Kidney capillary endothelial cell (primary cell): ENCODE results near the gene STAT1.
"Not testable (repeated sequence)": the region's sequence is repeated elsewhere in the genome, so short reads cannot be mapped to it uniquely, and the experiment has no call there.

Experiments used
- DNase-seq: peaks from one replicate; pipeline ENCODE4 v3.0.0-alpha.2; 2018; ENCODE audit warnings: low spot score

STAT1 gene

GRCh38 chr2:191006997-191007783 lies 6.8 kb downstream of the STAT1 start:
- DNase-seq: no peak

- DNase-seq: no peak
These were observed 7.7 kb downstream of the STAT1 start for GRCh38 chr2:191006297-191006696.

- no peak for DNase-seq
These were observed 10.3 kb downstream of the STAT1 start for GRCh38 chr2:191003405-191004309.

- DNase-seq: no peak
These were observed 12.3 kb downstream of the STAT1 start for GRCh38 chr2:191001624-191002023.

GRCh38 chr2:191001032-191001431 lies 12.9 kb downstream of the STAT1 start:
- no peak for DNase-seq

GRCh38 chr2:190999949-191000665 lies 13.9 kb downstream of the STAT1 start:
- DNase-seq: no peak

- no peak for DNase-seq
These were observed 14.9 kb downstream of the STAT1 start for GRCh38 chr2:190999058-190999457.

GRCh38 chr2:190997526-190998113 lies 16.4 kb downstream of the STAT1 start:
- DNase-seq: no peak

- DNase-seq: no peak
These were observed 17.0 kb downstream of the STAT1 start for GRCh38 chr2:190996947-190997346.

- peak; percentile 26 for DNase-seq
These were observed 17.5 kb downstream of the STAT1 start for GRCh38 chr2:190996338-190996946.

GRCh38 chr2:190995315-190995714 lies 18.7 kb downstream of the STAT1 start:
- DNase-seq: not testable (repeated sequence)

GRCh38 chr2:190994148-190994547 lies 19.8 kb downstream of the STAT1 start:
- no peak for DNase-seq

- DNase-seq: no peak
These were observed 20.7 kb downstream of the STAT1 start for GRCh38 chr2:190993292-190993643.

- DNase-seq: no peak
These were observed 23.8 kb downstream of the STAT1 start for GRCh38 chr2:190990132-190990531.

GRCh38 chr2:190988910-190989309 lies 25.1 kb downstream of the STAT1 start:
- no peak for DNase-seq

GRCh38 chr2:190987938-190988337 lies 26.0 kb downstream of the STAT1 start:
- DNase-seq: no peak

GRCh38 chr2:190987116-190987515 lies 26.9 kb downstream of the STAT1 start:
- DNase-seq: no peak

GRCh38 chr2:190986221-190986953 lies 27.6 kb downstream of the STAT1 start:
- no peak for DNase-seq

GRCh38 chr2:190984595-190984994 lies 29.4 kb downstream of the STAT1 start:
- no peak for DNase-seq

- no peak for DNase-seq
These were observed 31.5 kb downstream of the STAT1 start for GRCh38 chr2:190982262-190983034.
